ENCODE data around the gene HECW1. TPM values are rescaled to one million over a fixed set of nuclear protein-coding genes. Genes with fewer than 3 reads are reported as not detected.
"Not testable (repeated sequence)": the region's sequence is repeated elsewhere in the genome, so short reads cannot be mapped to it uniquely, and the experiment has no call there.

HECW1 gene
- total RNA-seq, 2 experiments from 2014 or later = not detected

- CTCF ChIA-PET = no interaction called here
- H3K4me1 Mint-ChIP-seq (ENCODE audit: low read depth) = no peaks in the 10 kb centered on the region
Observed at GRCh38 chr7:43211693-43212092, 99.2 kb downstream of the HECW1 start.

GRCh38 chr7:43212921-43213320 is 100.5 kb downstream of the HECW1 start:
- Mint-ChIP-seq H3K27ac (no peak overlapping the region), H3K36me3 (ENCODE audit: low read depth) (no peaks in the 10 kb centered on the region), H3K27me3 (peaks cover 9% of the 10 kb centered on the region), H3K4me3 (no peak overlapping the region), H3K4me1 (ENCODE audit: low read depth) (no peaks in the 10 kb centered on the region), H3K9me3 (no peaks in the 10 kb centered on the region)
- intact Hi-C loops (cut with micrococcal nuclease) = no loop called here
- POLR2A ChIA-PET = no interaction called here
- no peak for DNase-seq
- TF ChIP-seq CTCF (IDR thresholded peaks at IDR 0.05) = no peak
- ATAC-seq = no peak
- CTCF ChIA-PET = interaction anchor here (0.6 kb wide), 1 partner anchor 10 kb away, joined by 3 read pairs; no protein-coding TSS in a partner anchor

More at GRCh38 chr7:43211693-43212092, 99.2 kb downstream of the HECW1 start:
- DNase-seq = no peak
- intact Hi-C loops (cut with micrococcal nuclease) = no loop called here
- TF ChIP-seq CTCF (IDR thresholded peaks at IDR 0.05) = no peak
- H3K4me3 Mint-ChIP-seq = no peak overlapping the region
- peaks cover 6% of the 10 kb centered on the region for H3K27me3 Mint-ChIP-seq
- no peaks in the 10 kb centered on the region for H3K36me3 Mint-ChIP-seq (ENCODE audit: low read depth)
- H3K27ac Mint-ChIP-seq = no peak overlapping the region
- ATAC-seq = no peak
- H3K9me3 Mint-ChIP-seq = no peaks in the 10 kb centered on the region
- POLR2A ChIA-PET = no interaction called here

- no peak overlapping the region for H3K27ac Mint-ChIP-seq
- TF ChIP-seq CTCF (IDR thresholded peaks at IDR 0.05) = no peak
- ChIA-PET CTCF (no interaction called here), POLR2A (no interaction called here)
- no peak overlapping the region for H3K4me3 Mint-ChIP-seq
- H3K9me3 Mint-ChIP-seq = no peaks in the 10 kb centered on the region
- DNase-seq (no peak), ATAC-seq (no peak)
- peaks cover 14% of the 10 kb centered on the region for H3K27me3 Mint-ChIP-seq
- no peaks in the 10 kb centered on the region for H3K4me1 Mint-ChIP-seq (ENCODE audit: low read depth)
- intact Hi-C loops (cut with micrococcal nuclease) = no loop called here
- H3K36me3 Mint-ChIP-seq (ENCODE audit: low read depth) = no peaks in the 10 kb centered on the region
Observed at GRCh38 chr7:43215061-43215460, 102.6 kb downstream of the HECW1 start.

GRCh38 chr7:43217055-43217454 is 104.6 kb downstream of the HECW1 start:
- DNase-seq = no peak
- Mint-ChIP-seq H3K9me3 (no peaks in the 10 kb centered on the region), H3K27ac (no peak overlapping the region), H3K4me1 (ENCODE audit: low read depth) (no peaks in the 10 kb centered on the region), H3K36me3 (ENCODE audit: low read depth) (no peaks in the 10 kb centered on the region), H3K4me3 (no peak overlapping the region), H3K27me3 (peaks cover 12% of the 10 kb centered on the region)
- POLR2A ChIA-PET = no interaction called here
- CTCF ChIA-PET = interaction anchor here (2.1 kb wide), 1 partner anchor 44 kb away, joined by 6 read pairs; no protein-coding TSS in a partner anchor
- intact Hi-C loops (cut with micrococcal nuclease) = no loop called here
- no peak for ATAC-seq
- TF ChIP-seq CTCF (IDR thresholded peaks at IDR 0.05) = no peak

GRCh38 chr7:43218901-43219300 is 106.5 kb downstream of the HECW1 start:
- ATAC-seq; H3K27ac Mint-ChIP-seq; DNase-seq; H3K9me3 Mint-ChIP-seq; H3K36me3 Mint-ChIP-seq (ENCODE audit: low read depth); H3K4me3 Mint-ChIP-seq; intact Hi-C loops (cut with micrococcal nuclease); H3K27me3 Mint-ChIP-seq; H3K4me1 Mint-ChIP-seq (ENCODE audit: low read depth); CTCF ChIA-PET: not testable (repeated sequence)
- POLR2A ChIA-PET = interaction anchor here (1.1 kb wide), 1 partner anchor 10 kb away, joined by 3 read pairs; no protein-coding TSS in a partner anchor

GRCh38 chr7:43220250-43220649 is 107.8 kb downstream of the HECW1 start:
- DNase-seq (no peak), ATAC-seq (no peak)
- no peak overlapping the region for H3K27ac Mint-ChIP-seq
- H3K36me3 Mint-ChIP-seq (ENCODE audit: low read depth) = no peaks in the 10 kb centered on the region
- no peaks in the 10 kb centered on the region for H3K4me1 Mint-ChIP-seq (ENCODE audit: low read depth)
- ChIA-PET POLR2A (interaction anchor here (0.6 kb wide), 1 partner anchor 299 kb away, joined by 3 read pairs; no protein-coding TSS in a partner anchor), CTCF (no interaction called here)
- peaks cover 10% of the 10 kb centered on the region for H3K27me3 Mint-ChIP-seq
- no peak for TF ChIP-seq CTCF (IDR thresholded peaks at IDR 0.05)
- intact Hi-C loops (cut with micrococcal nuclease) = no loop called here
- no peaks in the 10 kb centered on the region for H3K9me3 Mint-ChIP-seq
- H3K4me3 Mint-ChIP-seq = no peak overlapping the region

All from activated CD8-positive, alpha-beta T cell treated with anti-CD3 and anti-CD28 coated beads for 36 hours (primary cell).